CD4-positive, alpha-beta T cell treated with Interferon alpha-2 for 1 hour (primary cell): Measurements from ENCODE around the gene ARHGAP31.
"Not testable (repeated sequence)": the region's sequence is repeated elsewhere in the genome, so short reads cannot be mapped to it uniquely, and the experiment has no call there.

Experiments
- DNase-seq, 2 donors: peaks; one replicate each; pipeline ENCODE4 v3.0.0-alpha.2; 2020 to 2022

ARHGAP31 gene

DNA sequence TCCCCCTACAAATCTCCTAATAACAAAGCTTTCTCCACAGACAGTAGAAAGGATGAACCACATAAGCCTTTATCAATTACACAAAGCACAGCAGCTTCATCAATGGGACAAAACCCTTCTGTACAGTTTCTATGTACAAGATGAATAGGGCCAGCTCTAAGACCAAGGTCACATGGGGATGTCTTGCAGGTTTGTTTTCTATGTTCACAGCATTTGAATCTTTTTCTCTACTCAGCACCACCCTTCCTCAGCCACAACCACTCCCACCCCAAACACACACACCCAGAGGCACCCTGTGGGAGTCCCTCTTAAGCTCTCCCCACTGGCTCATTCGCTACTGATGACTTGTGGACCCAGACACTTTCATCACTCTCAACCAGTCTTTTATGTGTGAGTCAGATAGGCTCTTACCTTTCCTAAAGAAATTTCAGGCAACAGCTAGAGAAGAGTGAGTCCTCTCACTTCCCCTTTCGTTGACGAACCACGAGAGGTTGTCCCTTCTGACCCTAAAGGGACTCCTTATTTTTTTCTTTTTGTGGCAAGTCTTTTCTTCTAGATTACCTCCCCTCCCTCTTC is 57.9 kb downstream of the ARHGAP31 start:
- peak; percentile 33 to 51 for DNase-seq

DNA sequence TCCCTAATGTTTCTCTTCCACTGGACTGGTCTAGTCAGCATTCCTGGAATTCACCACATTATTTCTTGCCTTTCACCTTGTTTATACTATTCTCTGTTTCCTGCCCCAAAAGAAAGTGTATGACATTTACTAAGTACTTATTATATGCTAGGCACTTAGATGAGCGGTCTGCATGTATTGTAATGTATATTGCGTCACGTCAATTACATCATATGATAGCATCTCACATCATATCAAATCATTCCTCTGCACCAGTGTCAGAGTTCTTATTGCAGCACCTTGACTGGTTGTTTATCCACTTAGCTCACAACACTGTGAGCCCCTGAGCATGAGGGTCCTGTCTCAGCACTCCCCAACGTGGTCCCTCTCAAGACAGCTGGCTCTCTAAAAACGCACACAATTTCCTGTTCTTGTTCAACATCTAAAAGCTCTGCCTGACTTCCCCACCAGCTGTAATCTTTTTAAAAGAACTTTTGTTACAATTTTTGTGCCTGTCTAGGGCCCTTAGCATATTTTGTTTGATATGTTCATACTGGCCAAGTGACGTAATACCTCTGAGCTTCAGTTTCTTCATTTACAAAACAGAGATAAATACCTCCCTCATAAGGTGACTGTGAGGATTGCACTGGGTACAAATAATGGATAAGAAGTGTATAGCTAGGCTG is 58.8 kb downstream of the ARHGAP31 start:
- DNase-seq: peak; percentile 4 to 59

- DNase-seq: not testable (repeated sequence)
Measured at GRCh38 chr3:119355608-119356007, 61.4 kb downstream of the ARHGAP31 start.

- no peak for DNase-seq
Measured at GRCh38 chr3:119356646-119357045, 62.5 kb downstream of the ARHGAP31 start.

DNA sequence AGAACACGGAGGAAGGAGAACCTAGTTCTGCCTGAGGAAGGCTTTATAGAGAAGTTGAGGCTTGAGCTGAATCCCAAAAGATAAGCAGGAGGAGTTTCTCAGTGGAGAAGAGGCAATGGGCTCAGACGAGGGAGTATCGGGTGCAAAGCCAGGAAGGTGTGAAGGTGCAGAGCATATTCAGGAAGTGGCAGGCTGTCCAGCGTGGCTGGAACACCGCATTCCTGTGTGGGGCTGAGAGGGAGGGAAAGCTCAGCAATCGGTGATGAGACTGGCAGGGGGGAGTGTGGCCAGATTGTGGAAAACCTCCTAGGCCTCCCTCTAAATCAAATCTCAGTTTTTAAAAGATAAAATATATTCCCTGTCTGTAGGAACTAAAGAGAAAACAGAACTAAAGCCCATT is 63.0 kb downstream of the ARHGAP31 start:
- DNase-seq: no peak

- no peak for DNase-seq
Measured at GRCh38 chr3:119359476-119360326, 65.5 kb downstream of the ARHGAP31 start.

GRCh38 chr3:119360736-119361462 is 66.7 kb downstream of the ARHGAP31 start:
- no peak for DNase-seq

GRCh38 chr3:119362010-119362409 is 67.8 kb downstream of the ARHGAP31 start:
- DNase-seq: no peak

- DNase-seq: no peak
Measured at GRCh38 chr3:119362940-119363725, 69.0 kb downstream of the ARHGAP31 start.

DNA sequence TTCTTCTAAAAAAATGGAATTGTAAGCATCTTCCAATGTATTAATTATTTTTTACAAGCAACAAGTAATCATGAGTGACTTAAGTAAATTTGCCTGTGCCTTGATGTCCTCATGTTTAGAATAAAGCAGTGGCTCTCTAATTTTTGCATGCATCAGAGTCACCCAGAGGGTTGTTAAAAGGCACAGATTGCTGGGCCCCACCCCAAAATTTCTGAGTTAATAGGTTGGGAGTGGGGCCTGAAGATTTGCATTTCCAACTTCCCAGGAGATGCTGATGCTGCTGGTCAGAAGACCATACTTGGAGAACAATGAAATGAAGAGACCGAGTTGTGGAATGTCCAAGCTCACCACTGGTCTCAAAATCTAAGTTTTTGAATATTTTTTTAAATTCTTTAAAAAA is 70.2 kb downstream of the ARHGAP31 start:
- DNase-seq: no peak

- no peak for DNase-seq
Measured at GRCh38 chr3:119365418-119365817, 71.2 kb downstream of the ARHGAP31 start.

- no peak for DNase-seq
Measured at GRCh38 chr3:119367000-119367399, 72.8 kb downstream of the ARHGAP31 start.

GRCh38 chr3:119368298-119368697 is 74.1 kb downstream of the ARHGAP31 start:
- no peak for DNase-seq

GRCh38 chr3:119371786-119372185 is 77.6 kb downstream of the ARHGAP31 start:
- not testable (repeated sequence) for DNase-seq

DNA sequence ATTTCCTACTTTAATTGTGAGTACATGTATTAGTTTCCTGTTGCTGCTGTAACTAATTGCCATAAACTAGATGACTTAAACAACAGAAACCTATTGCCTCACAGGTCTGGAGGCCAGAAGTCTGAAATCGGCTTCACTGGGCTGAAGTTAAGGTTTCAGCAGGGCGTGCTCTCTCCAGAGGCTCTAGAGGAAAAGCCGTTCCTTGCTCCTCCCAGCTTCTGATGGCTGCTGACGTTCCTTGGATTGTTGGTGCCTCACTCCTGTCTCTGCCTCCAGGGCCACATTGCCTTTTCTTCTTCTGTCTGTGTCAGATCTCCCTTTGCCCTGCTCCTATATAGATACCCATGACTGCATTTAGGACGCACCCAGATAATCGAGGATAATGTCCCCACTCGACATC is 80.9 kb downstream of the ARHGAP31 start:
- no peak for DNase-seq

GRCh38 chr3:119375510-119375909 is 81.3 kb downstream of the ARHGAP31 start:
- no peak for DNase-seq

DNA sequence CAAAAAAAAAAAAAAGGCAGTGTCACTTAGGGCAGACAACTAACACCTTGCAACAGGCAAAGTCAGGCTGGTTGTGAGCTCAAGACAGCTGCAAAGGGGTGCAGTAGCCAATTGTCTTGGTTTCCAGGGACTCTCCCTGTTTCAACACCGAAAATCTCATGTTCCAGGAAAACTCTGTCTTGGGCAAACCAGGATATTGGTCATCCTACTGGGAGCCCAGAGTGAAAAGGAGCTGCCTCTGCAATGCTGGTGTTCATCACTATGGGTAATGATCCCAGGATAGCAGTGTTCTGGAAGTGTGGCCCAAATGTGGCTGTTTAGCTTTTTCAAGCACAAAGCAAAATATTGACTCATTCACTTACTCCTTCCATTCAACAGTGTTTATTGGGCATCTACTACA is 82.6 kb downstream of the ARHGAP31 start:
- DNase-seq: no peak

DNA sequence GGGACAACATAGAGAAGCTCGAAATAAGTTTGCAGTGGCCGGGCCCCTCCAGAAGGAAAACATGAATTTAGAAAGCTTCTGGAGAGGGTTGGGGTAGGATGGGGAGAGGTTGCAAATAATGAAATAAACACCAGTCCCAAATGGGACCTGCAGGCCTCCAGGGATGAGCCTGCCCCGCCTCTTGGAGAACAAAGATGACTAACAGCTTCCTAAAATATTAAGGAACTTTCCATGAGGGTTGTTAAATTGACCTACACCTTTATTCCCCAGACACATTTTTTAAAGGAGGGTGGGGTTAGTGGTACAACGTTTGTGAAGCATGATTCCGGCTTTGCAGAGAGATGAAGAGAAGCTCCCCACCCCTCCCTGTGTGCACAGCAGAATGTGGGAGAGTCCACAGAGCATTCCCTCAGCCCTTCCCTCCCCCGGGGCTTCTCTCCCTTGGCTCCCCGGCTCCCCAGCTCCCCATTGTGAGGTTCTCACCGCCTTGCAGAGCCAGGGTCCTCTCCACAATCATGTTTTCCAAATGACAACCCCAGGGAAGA is 84.1 kb downstream of the ARHGAP31 start:
- no peak for DNase-seq

- no peak for DNase-seq
Measured at GRCh38 chr3:119380697-119381096, 86.5 kb downstream of the ARHGAP31 start.

GRCh38 chr3:119382134-119382533 is 88.0 kb downstream of the ARHGAP31 start:
- DNase-seq: no peak

DNA sequence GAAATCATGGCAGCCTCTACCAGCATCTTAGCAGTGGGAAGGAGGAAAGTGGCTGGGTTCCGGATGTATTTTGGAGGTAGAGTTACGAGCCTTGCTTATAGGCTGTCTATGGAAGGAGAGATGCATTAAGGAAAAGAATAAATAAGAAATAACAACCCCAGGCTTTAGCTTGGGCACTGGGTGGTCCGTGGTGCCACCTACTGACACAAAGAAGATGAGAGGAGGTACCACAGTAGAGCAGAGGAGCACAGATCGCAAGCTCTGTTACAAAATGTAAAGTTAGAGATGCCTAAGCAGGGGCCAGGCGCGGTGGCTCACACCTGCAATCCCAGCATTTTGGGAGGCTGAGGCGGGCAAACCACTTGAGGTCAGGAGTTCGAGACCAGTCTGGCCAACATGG is 94.4 kb downstream of the ARHGAP31 start:
- DNase-seq: no peak

DNA sequence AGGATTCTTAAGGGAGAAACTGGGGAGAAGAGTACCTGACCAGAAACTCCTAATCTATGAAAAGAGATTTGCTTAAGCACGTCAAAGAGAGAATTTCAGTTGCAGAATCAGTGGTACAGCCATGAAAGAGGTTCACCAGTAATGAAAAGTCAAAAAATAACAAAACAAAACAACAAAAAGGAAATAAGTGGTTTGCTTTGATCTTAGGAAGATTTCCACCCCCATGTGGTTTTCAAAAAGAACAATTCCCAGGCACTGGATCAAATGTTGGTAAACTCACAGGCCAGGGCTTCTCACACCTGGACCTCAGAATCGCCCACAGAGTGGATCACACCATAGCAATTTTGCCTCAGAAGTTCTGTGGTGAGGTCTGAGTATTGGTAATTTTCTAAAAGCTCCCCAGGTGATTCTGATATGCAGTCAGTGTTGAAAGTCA is 101.8 kb downstream of the ARHGAP31 start:
- DNase-seq: no peak
